Stimulated activated CD8-positive, alpha-beta memory T cell treated with anti-CD3 and anti-CD28 coated beads, Interleukin-12 subunit alpha, Interleukin-12 subunit beta, amount 100 ng/mL, for 24 hours (primary cell): ENCODE measurements around the gene ATP8B1.

Experiments
- DNase-seq: peaks from one replicate; pipeline ENCODE4 v3.0.0-alpha.2; 2020; ENCODE audit errors: extremely low read depth

Gene ATP8B1

GRCh38 chr18:57792631-57793301 is 10.3 kb downstream of the ATP8B1 start:
- no peak for DNase-seq

- DNase-seq = no peak
These were observed 11.2 kb downstream of the ATP8B1 start for GRCh38 chr18:57791911-57792310.

- no peak for DNase-seq
These were observed 11.9 kb downstream of the ATP8B1 start for GRCh38 chr18:57791192-57791591.

- no peak for DNase-seq
These were observed 12.8 kb downstream of the ATP8B1 start for GRCh38 chr18:57790316-57790715.

GRCh38 chr18:57789759-57790158 is 13.4 kb downstream of the ATP8B1 start:
- no peak for DNase-seq

GRCh38 chr18:57789090-57789489 is 14.0 kb downstream of the ATP8B1 start:
- DNase-seq = no peak

GRCh38 chr18:57787068-57787685 is 15.9 kb downstream of the ATP8B1 start:
- no peak for DNase-seq

- no peak for DNase-seq
These were observed 17.2 kb downstream of the ATP8B1 start for GRCh38 chr18:57785751-57786437.

- no peak for DNase-seq
These were observed 18.4 kb downstream of the ATP8B1 start for GRCh38 chr18:57784801-57785114.

- no peak for DNase-seq
These were observed 18.9 kb downstream of the ATP8B1 start for GRCh38 chr18:57784034-57784800.

GRCh38 chr18:57782049-57782448 is 21.1 kb downstream of the ATP8B1 start:
- DNase-seq = no peak

- DNase-seq = no peak
These were observed 22.3 kb downstream of the ATP8B1 start for GRCh38 chr18:57780706-57781347.

GRCh38 chr18:57780318-57780705 is 22.8 kb downstream of the ATP8B1 start:
- no peak for DNase-seq

GRCh38 chr18:57776767-57777166 is 26.3 kb downstream of the ATP8B1 start:
- no peak for DNase-seq

- DNase-seq = no peak
These were observed 26.8 kb downstream of the ATP8B1 start for GRCh38 chr18:57776354-57776753.

GRCh38 chr18:57775937-57776336 is 27.2 kb downstream of the ATP8B1 start:
- no peak for DNase-seq

- no peak for DNase-seq
These were observed 30.7 kb downstream of the ATP8B1 start for GRCh38 chr18:57772387-57772799.

GRCh38 chr18:57771626-57772025 is 31.5 kb downstream of the ATP8B1 start:
- no peak for DNase-seq

GRCh38 chr18:57771193-57771592 is 31.9 kb downstream of the ATP8B1 start:
- DNase-seq = no peak

GRCh38 chr18:57768537-57769326 is 34.4 kb downstream of the ATP8B1 start:
- DNase-seq = no peak
